K562 (cell line): Measurements from ENCODE around the gene OVOL3. TPM values are rescaled to one million over a fixed set of nuclear protein-coding genes. Genes with fewer than 3 reads are reported as not detected.
A peak's percentile ranks its signal among the peaks of the same experiment; 100 is the strongest.

Experiments
- CREB1 ChIP-seq, 2 experiments: sonication (generic) in 1 of 2; formaldehyde crosslinking in 1 of 2; IDR thresholded peaks; 2 replicates each; pipeline versions ENCODE4 v1.6.1 to v1.8.0; 2012 to 2022; ENCODE audit warnings: inconsistent platforms in 1 of 2, mild to moderate bottlenecking in 1 of 2, missing genetic modification reagents in 1 of 2, moderate library complexity in 1 of 2
- DIDO1 ChIP-seq: fragments of 450-650 bp; IDR thresholded peaks from 2 replicates; pipeline ENCODE4 v1.6.1; 2016; ENCODE audit warnings: low read depth, missing biosample characterization, missing genetic modification characterization
- DMBX1 ChIP-seq: fragments of 250-450 bp; sonication (Bioruptor Pico); IDR thresholded peaks from 2 replicates; pipeline ENCODE4 v1.8.0; 2022; ENCODE audit warnings: inconsistent platforms, mild to moderate bottlenecking, moderate library complexity, borderline replicate concordance
- FOXP4 ChIP-seq: sonication (generic); formaldehyde crosslinking; IDR thresholded peaks from 2 replicates; pipeline ENCODE4 v1.8.0; 2022; ENCODE audit warnings: mild to moderate bottlenecking, missing genetic modification reagents, borderline replicate concordance
- HDAC1 ChIP-seq, 2 experiments: fragments of 450-650 bp; IDR thresholded peaks; 2 replicates each; pipeline ENCODE4 v1.6.1; 2016 to 2017; ENCODE audit warnings: inconsistent platforms in 1 of 2, mild to moderate bottlenecking in 1 of 2, moderate library complexity in 1 of 2
- HMG20B ChIP-seq: fragments of 250-450 bp; sonication (Bioruptor Pico); IDR thresholded peaks from 2 replicates; pipeline ENCODE4 v1.5.0; 2021; ENCODE audit warnings: mild to moderate bottlenecking
- KAT8 ChIP-seq: fragments of 450-650 bp; IDR thresholded peaks from 2 replicates; pipeline ENCODE4 v1.6.1; 2016; ENCODE audit warnings: low read depth, mild to moderate bottlenecking
- RBM17 ChIP-seq: fragments of 200-400 bp; formaldehyde crosslinking; IDR thresholded peaks from 2 replicates; pipeline ENCODE4 v1.6.1; 2017; ENCODE audit warnings: low read depth, mild to moderate bottlenecking, low read length, borderline replicate concordance
- SIN3B ChIP-seq: fragments of 450-650 bp; IDR thresholded peaks from 2 replicates; pipeline ENCODE4 v1.6.1; 2017; ENCODE audit warnings: low read depth, mild to moderate bottlenecking, moderate library complexity
- SPI1 ChIP-seq: IDR thresholded peaks from 2 replicates; pipeline ENCODE4 v1.6.1; 2011; ENCODE audit warnings: low read depth, low read length, control low read depth, borderline replicate concordance
- STAT5B ChIP-seq: fragments of 250-450 bp; sonication (Bioruptor Pico); IDR thresholded peaks from 2 replicates; pipeline ENCODE4 v1.8.0; 2021; ENCODE audit warnings: mild to moderate bottlenecking, inconsistent platforms
- TARDBP ChIP-seq: fragments of 450-650 bp; IDR thresholded peaks from 2 replicates; pipeline ENCODE4 v1.6.1; 2016
- ZBTB7A ChIP-seq: IDR thresholded peaks from 2 replicates; pipeline ENCODE4 v1.6.1; 2011; ENCODE audit warnings: low read depth, mild to moderate bottlenecking, low read length, moderate library complexity, borderline replicate concordance; ENCODE audit not compliant: control insufficient read depth
- ZFX ChIP-seq: sonication (generic); formaldehyde crosslinking; IDR thresholded peaks from 2 replicates; pipeline ENCODE4 v1.8.0; 2022; ENCODE audit warnings: mild to moderate bottlenecking, missing genetic modification reagents, moderate library complexity
- ZNF224 ChIP-seq: sonication (generic); formaldehyde crosslinking; IDR thresholded peaks from 2 replicates; pipeline ENCODE4 v1.8.0; 2022; ENCODE audit warnings: mild to moderate bottlenecking, missing genetic modification reagents
- ZNF639 ChIP-seq, 2 experiments: fragments of 200-800 bp in 1 of 2; sonication (Bioruptor generic) in 1 of 2; sonication (generic) in 1 of 2; formaldehyde crosslinking in 1 of 2; IDR thresholded peaks in 1 of 2; conservative IDR thresholded peaks in 1 of 2; 2 replicates each; pipeline versions ENCODE4 v1.5.0 to v1.6.1; 2016 to 2020; ENCODE audit warnings: missing compliant biosample characterization in 1 of 2, missing genetic modification characterization in 1 of 2, missing genetic modification reagents in 1 of 2
- ZZZ3 ChIP-seq: fragments of 450-650 bp; IDR thresholded peaks from 2 replicates; pipeline ENCODE4 v1.6.1; 2016; ENCODE audit warnings: antibody characterized with exemption, mild to moderate bottlenecking, moderate library complexity
- polyA plus RNA-seq, 8 experiments: library from polyadenylated mRNA; depleted of rRNA in 4 of 8; stranded (reverse) in 5 of 8; unstranded in 3 of 8; fragments of >200 nt; fragmentation: Nextera tagmentation in 2 of 8; fragmentation: Illumina TruSeq in 1 of 8; extraction: Ambion mirVana in 2 of 8; extraction: Trizol in 1 of 8; gene quantifications; 2 replicates each; pipeline versions ENCODE4 v1.2.1 to v1.2.3, GENCODE V29; 2011 to 2014; ENCODE audit warnings: inconsistent platforms in 1 of 8, missing spikeins in 1 of 8
- total RNA-seq, 7 experiments: library from RNA; depleted of rRNA in 6 of 7; stranded (reverse); fragments of >200 nt in 6 of 7; fragmentation: Illumina TruSeq in 2 of 7; extraction: Trizol in 2 of 7; gene quantifications; 2 replicates each; pipeline versions ENCODE4 v1.2.1 to v1.2.3, GENCODE V29; 2011 to 2021; ENCODE audit warnings: low replicate concordance in 1 of 7
- TF ChIP-seq, protein P1 (sequence below), 2 experiments: IDR thresholded peaks; 2 replicates each; pipeline ENCODE4 v1.6.1; 2011; ENCODE audit warnings: borderline replicate concordance in 1 of 2, control low read depth in 1 of 2, low read depth in 1 of 2, low read length in 1 of 2, mild to moderate bottlenecking in 1 of 2, mixed read lengths in 1 of 2, moderate library complexity in 1 of 2; ENCODE audit not compliant: insufficient read depth in 1 of 2, insufficient read length in 1 of 2, poor library complexity in 1 of 2, severe bottlenecking in 1 of 2; ENCODE audit errors: extremely low read depth in 1 of 2
- TF ChIP-seq, protein P2 (sequence below): sonication (generic); formaldehyde crosslinking; IDR thresholded peaks from 2 replicates; pipeline ENCODE4 v1.8.0; 2022; ENCODE audit warnings: missing genetic modification reagents, mild to moderate bottlenecking, borderline replicate concordance

Gene OVOL3
- total and polyA plus RNA-seq, 9 of the 15 experiments (the other 6 are each of a cell fraction or from before 2014, with no cell fraction given): not detected

DNA sequence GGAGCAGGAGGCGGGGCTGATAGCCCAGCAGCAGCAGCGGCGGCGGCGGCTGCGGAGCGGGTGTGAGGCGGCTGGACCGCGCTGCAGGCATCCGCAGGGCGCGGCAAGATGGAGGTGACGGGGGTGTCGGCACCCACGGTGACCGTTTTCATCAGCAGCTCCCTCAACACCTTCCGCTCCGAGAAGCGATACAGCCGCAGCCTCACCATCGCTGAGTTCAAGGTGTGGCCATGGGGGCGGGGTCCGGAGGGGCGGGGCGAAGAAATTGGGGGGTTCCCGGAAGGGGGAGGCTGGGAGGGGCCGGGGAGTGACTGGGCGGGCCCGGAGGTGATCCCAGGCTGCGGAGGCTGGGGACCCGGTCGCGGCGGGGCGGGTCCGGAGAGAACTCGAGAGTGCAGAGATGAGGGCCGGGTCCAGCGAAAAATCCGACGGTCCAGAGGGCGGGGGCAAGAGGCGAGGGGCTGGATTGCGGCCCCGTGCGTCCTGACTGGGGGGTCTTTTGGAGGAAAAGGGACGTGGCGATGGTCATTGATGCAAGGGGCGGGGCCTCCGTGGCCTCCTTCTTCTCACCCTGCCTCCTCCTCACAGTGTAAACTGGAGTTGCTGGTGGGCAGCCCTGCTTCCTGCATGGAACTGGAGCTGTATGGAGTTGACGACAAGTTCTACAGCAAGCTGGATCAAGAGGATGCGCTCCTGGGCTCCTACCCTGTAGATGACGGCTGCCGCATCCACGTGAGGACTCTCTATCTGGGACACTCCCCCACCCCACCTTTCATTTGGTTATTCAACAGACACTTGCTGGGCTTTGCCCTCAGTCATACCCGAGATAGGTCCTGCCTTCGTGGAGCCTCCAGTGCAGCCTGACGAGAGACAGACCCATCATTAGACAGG, 4.8 kb downstream of the OVOL3 start, which contains the start of gene TBCB (continued):
- no peak for TF ChIP-seq ZZZ3
- no peak for TF ChIP-seq RBM17
- no peak for TF ChIP-seq SPI1
- peak; percentile 30; the same call in 1 of the 2 replicates for TF ChIP-seq ZBTB7A
- no peak for TF ChIP-seq STAT5B (CRISPR knock-in tag)
- no peak for TF ChIP-seq HMG20B
- TF ChIP-seq ZFX (CRISPR knock-in tag): 0 out of 2 replicates have a peak, but pooled peaks have one; percentile 10
- peak in 1 of 2 experiments; percentile 61; a peak in 1 of 4 replicates for TF ChIP-seq HDAC1 (IDR thresholded peaks at IDR 0.05)
- TF ChIP-seq FOXP4 (CRISPR knock-in tag): no peak
- peak in 1 of 2 experiments; percentile 60; a peak in 1 of 4 replicates for TF ChIP-seq ZNF639 (CRISPR knock-in tag; conservative IDR thresholded peaks at IDR 0.05 in 1 of 2, IDR thresholded peaks at IDR 0.05 in 1 of 2)
- TF ChIP-seq, protein P1, sequence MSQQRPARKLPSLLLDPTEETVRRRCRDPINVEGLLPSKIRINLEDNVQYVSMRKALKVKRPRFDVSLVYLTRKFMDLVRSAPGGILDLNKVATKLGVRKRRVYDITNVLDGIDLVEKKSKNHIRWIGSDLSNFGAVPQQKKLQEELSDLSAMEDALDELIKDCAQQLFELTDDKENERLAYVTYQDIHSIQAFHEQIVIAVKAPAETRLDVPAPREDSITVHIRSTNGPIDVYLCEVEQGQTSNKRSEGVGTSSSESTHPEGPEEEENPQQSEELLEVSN (IDR thresholded peaks at IDR 0.05; ENCODE audit: borderline replicate concordance in 1 of 2, extremely low read depth in 1 of 2, insufficient read depth in 1 of 2, insufficient read length in 1 of 2, low read depth in 1 of 2, low read length in 1 of 2, poor library complexity in 1 of 2, severe bottlenecking in 1 of 2): peak; percentile 22 to 44
- no peak for TF ChIP-seq ZNF224 (CRISPR knock-in tag)
- no peak for TF ChIP-seq KAT8
- no peak for TF ChIP-seq DMBX1 (CRISPR knock-in tag)
- 0 out of 2 replicates have a peak, but pooled peaks have one; percentile 27 for TF ChIP-seq SIN3B
- TF ChIP-seq TARDBP: no peak
- TF ChIP-seq, protein P2, sequence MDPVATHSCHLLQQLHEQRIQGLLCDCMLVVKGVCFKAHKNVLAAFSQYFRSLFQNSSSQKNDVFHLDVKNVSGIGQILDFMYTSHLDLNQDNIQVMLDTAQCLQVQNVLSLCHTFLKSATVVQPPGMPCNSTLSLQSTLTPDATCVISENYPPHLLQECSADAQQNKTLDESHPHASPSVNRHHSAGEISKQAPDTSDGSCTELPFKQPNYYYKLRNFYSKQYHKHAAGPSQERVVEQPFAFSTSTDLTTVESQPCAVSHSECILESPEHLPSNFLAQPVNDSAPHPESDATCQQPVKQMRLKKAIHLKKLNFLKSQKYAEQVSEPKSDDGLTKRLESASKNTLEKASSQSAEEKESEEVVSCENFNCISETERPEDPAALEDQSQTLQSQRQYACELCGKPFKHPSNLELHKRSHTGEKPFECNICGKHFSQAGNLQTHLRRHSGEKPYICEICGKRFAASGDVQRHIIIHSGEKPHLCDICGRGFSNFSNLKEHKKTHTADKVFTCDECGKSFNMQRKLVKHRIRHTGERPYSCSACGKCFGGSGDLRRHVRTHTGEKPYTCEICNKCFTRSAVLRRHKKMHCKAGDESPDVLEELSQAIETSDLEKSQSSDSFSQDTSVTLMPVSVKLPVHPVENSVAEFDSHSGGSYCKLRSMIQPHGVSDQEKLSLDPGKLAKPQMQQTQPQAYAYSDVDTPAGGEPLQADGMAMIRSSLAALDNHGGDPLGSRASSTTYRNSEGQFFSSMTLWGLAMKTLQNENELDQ: no peak
- no peak for TF ChIP-seq CREB1 (IDR thresholded peaks at IDR 0.05)
- no peak for TF ChIP-seq CREB1 (CRISPR knock-in tag; IDR thresholded peaks at IDR 0.05)
- TF ChIP-seq DIDO1 (tag): no peak
